ENCODE measurements around the gene SUGP2. TPM values are rescaled to one million over a fixed set of nuclear protein-coding genes. Genes with fewer than 3 reads are reported as not detected.

Gene SUGP2
- total RNA-seq, 1 experiment from 2014 or later: 74.1 TPM

DNA sequence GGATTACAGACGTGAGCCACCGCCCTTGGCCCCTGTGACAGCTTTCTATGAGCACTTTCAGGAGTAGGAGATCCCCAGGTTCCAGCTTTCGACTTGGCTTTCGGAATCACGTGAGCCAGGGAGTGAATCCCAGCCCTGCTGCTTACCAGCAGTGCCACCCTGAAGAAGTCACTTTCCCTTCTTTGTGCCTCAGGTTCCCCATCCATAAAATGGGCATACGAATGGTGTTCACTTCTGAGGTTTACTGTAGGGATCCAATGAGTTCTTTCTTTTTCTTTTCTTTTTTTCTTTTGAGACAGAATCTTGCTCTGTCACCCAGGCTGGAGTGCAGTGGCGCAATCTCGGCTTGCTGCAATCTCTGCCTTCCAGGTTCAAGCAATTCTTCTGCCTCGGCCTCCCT, 88.0 kb downstream of the SUGP2 start:
- CTCF ChIA-PET: no interaction called here
- TF ChIP-seq, protein P1, sequence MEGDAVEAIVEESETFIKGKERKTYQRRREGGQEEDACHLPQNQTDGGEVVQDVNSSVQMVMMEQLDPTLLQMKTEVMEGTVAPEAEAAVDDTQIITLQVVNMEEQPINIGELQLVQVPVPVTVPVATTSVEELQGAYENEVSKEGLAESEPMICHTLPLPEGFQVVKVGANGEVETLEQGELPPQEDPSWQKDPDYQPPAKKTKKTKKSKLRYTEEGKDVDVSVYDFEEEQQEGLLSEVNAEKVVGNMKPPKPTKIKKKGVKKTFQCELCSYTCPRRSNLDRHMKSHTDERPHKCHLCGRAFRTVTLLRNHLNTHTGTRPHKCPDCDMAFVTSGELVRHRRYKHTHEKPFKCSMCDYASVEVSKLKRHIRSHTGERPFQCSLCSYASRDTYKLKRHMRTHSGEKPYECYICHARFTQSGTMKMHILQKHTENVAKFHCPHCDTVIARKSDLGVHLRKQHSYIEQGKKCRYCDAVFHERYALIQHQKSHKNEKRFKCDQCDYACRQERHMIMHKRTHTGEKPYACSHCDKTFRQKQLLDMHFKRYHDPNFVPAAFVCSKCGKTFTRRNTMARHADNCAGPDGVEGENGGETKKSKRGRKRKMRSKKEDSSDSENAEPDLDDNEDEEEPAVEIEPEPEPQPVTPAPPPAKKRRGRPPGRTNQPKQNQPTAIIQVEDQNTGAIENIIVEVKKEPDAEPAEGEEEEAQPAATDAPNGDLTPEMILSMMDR (IDR thresholded peaks at IDR 0.05; ENCODE audit: insufficient read depth in 1 of 2, low read depth in 1 of 2, low read length in 1 of 2, severe bottlenecking in 1 of 2, unreplicated experiment in 1 of 2): no peak

DNA sequence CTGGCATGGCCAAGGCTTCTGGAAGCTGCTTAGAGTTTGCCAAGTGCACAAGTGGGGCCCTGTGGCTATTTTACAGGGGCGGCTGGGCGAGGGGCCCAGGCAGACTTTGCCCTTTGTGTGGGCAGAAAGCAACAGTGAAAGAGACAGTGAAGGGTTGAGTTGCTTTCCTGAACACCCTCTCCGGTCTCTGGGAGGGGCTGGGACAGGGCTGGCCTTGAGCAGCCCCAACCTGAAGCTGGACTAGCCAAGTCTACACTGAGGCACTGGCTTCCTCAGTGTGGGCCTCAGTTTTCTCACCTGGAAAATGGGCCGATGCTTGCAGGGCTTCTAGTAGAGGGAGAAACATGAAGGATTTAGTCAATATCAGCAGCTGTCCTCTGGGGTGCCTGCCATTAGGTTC, 89.9 kb downstream of the SUGP2 start:
- ChIA-PET POLR2A (no interaction called here), CTCF (no interaction called here)
- BruUV-seq (replicated peaks): no TSS peak
- TF ChIP-seq, protein P1 (IDR thresholded peaks at IDR 0.05; ENCODE audit: insufficient read depth in 1 of 2, low read depth in 1 of 2, low read length in 1 of 2, severe bottlenecking in 1 of 2, unreplicated experiment in 1 of 2): no peak
- no peaks in the 10 kb centered on the region for H3K27me3 ChIP-seq (replicated peaks; ENCODE audit: control insufficient read depth, insufficient read depth, low read length)
- no peaks in the 10 kb centered on the region for H3K4me1 ChIP-seq
- peaks cover 12% of the 10 kb centered on the region for H3K4me1 Mint-ChIP-seq (ENCODE audit: low read depth, unreplicated experiment)
- peaks cover 6% of the 10 kb centered on the region for H3K36me3 Mint-ChIP-seq (ENCODE audit: insufficient read depth, unreplicated experiment)
- H3K4me3 Mint-ChIP-seq (ENCODE audit: unreplicated experiment): no peak overlapping the region
- no peak overlapping the region for H3K4me3 ChIP-seq (ENCODE audit: low read depth, low read length)
- intact Hi-C loops (cut with micrococcal nuclease; ENCODE audit: unreplicated experiment): loop anchor here (5.0 kb wide), 1 partner anchor 44 kb away; no protein-coding TSS in a partner anchor
- H3K9me3 Mint-ChIP-seq (ENCODE audit: unreplicated experiment): no peaks in the 10 kb centered on the region
- H3K36me3 ChIP-seq (ENCODE audit: control insufficient read depth, insufficient read depth, low read length): no peaks in the 10 kb centered on the region
- no peaks in the 10 kb centered on the region for H3K27me3 Mint-ChIP-seq (ENCODE audit: insufficient read depth, unreplicated experiment)
- no peaks in the 10 kb centered on the region for H3K9me3 ChIP-seq
- no peak overlapping the region for H3K27ac Mint-ChIP-seq (ENCODE audit: unreplicated experiment)
- DNase-seq: no peak

More for the DNA sequence above, 88.0 kb downstream of the SUGP2 start:
- H3K9me3 ChIP-seq: no peaks in the 10 kb centered on the region
- H3K27me3 Mint-ChIP-seq (ENCODE audit: insufficient read depth, unreplicated experiment): no peaks in the 10 kb centered on the region
- H3K4me1 ChIP-seq: no peaks in the 10 kb centered on the region
- H3K9me3 Mint-ChIP-seq (ENCODE audit: unreplicated experiment): no peaks in the 10 kb centered on the region
- no peaks in the 10 kb centered on the region for H3K36me3 Mint-ChIP-seq (ENCODE audit: insufficient read depth, unreplicated experiment)
- DNase-seq: no peak
- H3K27ac Mint-ChIP-seq (ENCODE audit: unreplicated experiment): no peak overlapping the region
- POLR2A ChIA-PET: no interaction called here
- H3K4me1 Mint-ChIP-seq (ENCODE audit: low read depth, unreplicated experiment): peaks cover 6% of the 10 kb centered on the region
- BruUV-seq (replicated peaks): no TSS peak
- no peaks in the 10 kb centered on the region for H3K36me3 ChIP-seq (ENCODE audit: control insufficient read depth, insufficient read depth, low read length)
- intact Hi-C loops (cut with micrococcal nuclease; ENCODE audit: unreplicated experiment): no loop called here
- no peak overlapping the region for H3K4me3 Mint-ChIP-seq (ENCODE audit: unreplicated experiment)
- H3K27me3 ChIP-seq (replicated peaks; ENCODE audit: control insufficient read depth, insufficient read depth, low read length): no peaks in the 10 kb centered on the region
- no peak overlapping the region for H3K4me3 ChIP-seq (ENCODE audit: low read depth, low read length)

DNA sequence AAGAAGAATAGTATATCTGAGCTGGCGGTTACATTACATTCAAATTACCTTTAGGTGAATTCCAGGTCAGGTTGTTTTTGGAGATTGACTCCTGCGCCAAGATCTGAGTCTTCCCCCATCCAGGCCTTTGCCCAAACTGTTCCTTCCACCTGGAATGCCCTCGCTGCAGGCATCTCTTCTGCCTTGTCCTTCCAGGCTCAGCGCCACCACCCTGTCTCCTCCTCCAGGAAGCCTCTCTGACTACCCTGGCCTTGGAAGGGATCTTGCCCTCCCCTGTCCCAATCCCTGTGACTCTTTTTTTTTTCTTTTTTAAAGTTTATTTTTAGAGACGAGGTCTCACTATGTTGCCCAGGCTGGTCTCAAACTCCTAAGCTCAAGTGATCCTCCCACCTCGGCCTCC, 90.6 kb downstream of the SUGP2 start:
- H3K36me3 ChIP-seq (ENCODE audit: control insufficient read depth, insufficient read depth, low read length): no peaks in the 10 kb centered on the region
- Mint-ChIP-seq H3K27me3 (ENCODE audit: insufficient read depth, unreplicated experiment) (no peaks in the 10 kb centered on the region), H3K4me1 (ENCODE audit: low read depth, unreplicated experiment) (peaks cover 12% of the 10 kb centered on the region), H3K27ac (ENCODE audit: unreplicated experiment) (no peak overlapping the region), H3K4me3 (ENCODE audit: unreplicated experiment) (peak overlapping the region; percentile 77), H3K36me3 (ENCODE audit: insufficient read depth, unreplicated experiment) (peaks cover 9% of the 10 kb centered on the region), H3K9me3 (ENCODE audit: unreplicated experiment) (no peaks in the 10 kb centered on the region)
- intact Hi-C loops (cut with micrococcal nuclease; ENCODE audit: unreplicated experiment): loop anchor here (5.0 kb wide), 1 partner anchor 45 kb away; no protein-coding TSS in a partner anchor
- H3K27me3 ChIP-seq (replicated peaks; ENCODE audit: control insufficient read depth, insufficient read depth, low read length): no peaks in the 10 kb centered on the region
- no TSS peak for BruUV-seq (replicated peaks)
- CTCF ChIA-PET: no interaction called here
- POLR2A ChIA-PET: no interaction called here
- H3K4me1 ChIP-seq: no peaks in the 10 kb centered on the region
- H3K9me3 ChIP-seq: no peaks in the 10 kb centered on the region
- TF ChIP-seq, protein P1 (IDR thresholded peaks at IDR 0.05; ENCODE audit: insufficient read depth in 1 of 2, low read depth in 1 of 2, low read length in 1 of 2, severe bottlenecking in 1 of 2, unreplicated experiment in 1 of 2): no peak
- DNase-seq: no peak
- no peak overlapping the region for H3K4me3 ChIP-seq (ENCODE audit: low read depth, low read length)
